Islet of Langerhans (tissue), 1 donor: Measurements from ENCODE around the gene CRACR2A.

Experiments
- FAIRE-seq: peaks from one replicate; lab custom pipeline; 2011; peaks lifted over from hg19 to GRCh38; lab: Jason Lieb, UNC

The CRACR2A gene

GRCh38 chr12:3646561-3647241 lies 106.2 kb downstream of the CRACR2A start:
- FAIRE-seq, result no peak

GRCh38 chr12:3645091-3645490 lies 107.8 kb downstream of the CRACR2A start:
- FAIRE-seq, result no peak

DNA sequence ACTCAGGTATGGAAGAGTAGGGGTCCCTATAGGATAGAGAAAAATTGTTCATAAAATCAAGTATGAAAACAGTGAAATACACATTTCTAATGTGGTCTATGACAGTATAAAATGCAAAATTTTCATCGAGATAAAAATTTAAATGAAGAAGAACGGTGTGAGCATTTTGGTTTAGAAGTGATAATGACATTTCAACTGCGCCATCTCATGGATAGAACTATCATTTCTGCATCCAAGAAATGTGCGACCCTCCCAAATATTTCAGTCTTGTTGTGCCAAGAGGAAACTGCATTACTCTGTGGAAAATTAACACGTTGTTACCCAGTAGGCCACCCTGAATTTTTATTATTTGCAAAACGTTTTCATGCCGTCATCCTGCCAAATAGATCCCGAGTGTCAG lies 108.8 kb downstream of the CRACR2A start:
- FAIRE-seq, result no peak

DNA sequence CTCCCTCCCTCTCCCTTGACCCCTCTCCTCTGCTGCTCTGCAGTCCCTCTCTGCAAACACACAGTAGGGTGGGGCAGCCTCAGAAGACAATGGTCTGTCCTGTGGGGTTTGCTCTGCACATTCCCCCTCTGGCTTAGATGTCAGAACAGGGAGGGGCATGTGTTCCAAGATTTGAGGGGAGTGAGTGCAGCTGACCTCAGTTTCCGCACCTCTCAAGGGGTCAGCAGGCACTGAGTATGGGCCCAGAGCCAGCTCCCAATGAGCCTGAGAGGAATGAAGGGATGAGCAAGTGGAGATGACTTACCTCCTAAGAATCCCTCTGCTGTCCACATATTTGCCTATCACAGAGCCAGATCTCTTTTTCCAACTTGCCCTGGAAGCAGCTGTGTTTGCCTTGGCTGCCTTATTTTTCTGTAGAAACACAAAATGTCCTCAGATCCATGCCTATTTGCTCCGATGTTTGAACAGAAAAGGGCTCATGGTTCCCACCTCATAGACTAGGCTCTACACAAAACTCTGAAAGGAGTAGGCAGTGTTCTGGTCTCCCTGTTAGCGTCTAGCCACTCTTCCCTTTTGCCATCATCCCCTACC lies 111.4 kb downstream of the CRACR2A start:
- FAIRE-seq, result no peak

DNA sequence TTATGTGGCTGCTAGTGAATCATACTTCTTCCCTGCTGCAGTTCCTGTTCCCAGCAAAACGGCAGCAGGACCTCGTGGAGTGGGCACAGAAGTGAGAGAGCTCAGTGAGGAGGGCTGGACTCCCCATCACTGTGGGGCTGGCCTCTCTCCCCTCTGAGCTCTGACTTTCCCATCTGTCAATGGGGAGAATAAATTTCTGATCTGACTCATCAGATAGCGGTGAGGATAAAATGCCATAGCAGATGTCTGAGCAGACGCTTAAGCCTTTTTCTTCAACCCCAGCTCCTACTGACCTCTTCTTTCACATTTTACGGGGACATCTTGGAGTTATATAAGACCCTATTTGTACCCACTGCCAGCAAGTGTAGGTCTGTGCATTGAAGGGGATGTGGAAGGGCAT lies 116.6 kb downstream of the CRACR2A start:
- FAIRE-seq, result no peak

- no peak for FAIRE-seq
These were observed 118.6 kb downstream of the CRACR2A start for GRCh38 chr12:3634348-3634747.

GRCh38 chr12:3633396-3633795 lies 119.5 kb downstream of the CRACR2A start:
- no peak for FAIRE-seq

DNA sequence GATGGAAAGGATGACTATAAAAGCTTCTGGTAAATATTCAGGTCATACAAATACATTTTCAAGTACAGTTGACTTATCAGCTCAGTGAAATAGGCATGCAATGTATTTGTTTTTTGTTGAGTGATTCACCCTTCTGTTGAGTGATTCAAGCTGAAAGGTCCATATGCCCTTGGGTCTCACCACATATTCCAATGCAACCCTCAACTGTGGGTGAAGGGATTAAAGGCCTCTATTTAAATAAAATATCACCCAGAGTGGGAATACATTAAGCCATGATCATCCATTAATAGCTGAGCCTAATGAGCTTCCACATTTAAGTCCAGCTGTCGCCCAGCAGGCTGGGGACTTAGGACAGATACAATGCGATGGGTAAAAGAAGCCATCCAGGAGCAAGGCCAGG lies 120.2 kb downstream of the CRACR2A start:
- peak; percentile 71 for FAIRE-seq

GRCh38 chr12:3632256-3632655 lies 120.7 kb downstream of the CRACR2A start:
- no peak for FAIRE-seq

DNA sequence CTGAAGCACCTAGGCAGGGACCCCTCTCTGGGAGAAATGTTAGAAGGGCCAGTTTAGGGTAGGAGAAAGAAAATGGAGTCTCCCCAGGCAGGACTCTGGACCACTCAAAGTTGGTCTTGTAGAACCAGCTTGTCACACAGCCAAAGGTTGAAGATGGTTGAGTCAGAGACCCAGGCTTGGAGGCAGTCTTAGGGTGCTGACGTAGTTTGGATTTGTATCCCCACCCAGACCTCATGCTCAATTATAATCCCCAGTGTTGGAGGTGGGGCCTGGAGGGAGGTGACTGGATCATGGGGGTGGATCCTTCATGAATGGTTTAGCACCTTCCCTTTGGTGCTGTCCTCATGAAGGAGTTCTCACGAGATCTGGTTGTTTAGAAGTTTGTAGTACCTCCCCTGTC lies 121.2 kb downstream of the CRACR2A start:
- no peak for FAIRE-seq

GRCh38 chr12:3631272-3631637 lies 121.7 kb downstream of the CRACR2A start:
- no peak for FAIRE-seq

GRCh38 chr12:3630621-3631271 lies 122.2 kb downstream of the CRACR2A start:
- FAIRE-seq, result no peak

DNA sequence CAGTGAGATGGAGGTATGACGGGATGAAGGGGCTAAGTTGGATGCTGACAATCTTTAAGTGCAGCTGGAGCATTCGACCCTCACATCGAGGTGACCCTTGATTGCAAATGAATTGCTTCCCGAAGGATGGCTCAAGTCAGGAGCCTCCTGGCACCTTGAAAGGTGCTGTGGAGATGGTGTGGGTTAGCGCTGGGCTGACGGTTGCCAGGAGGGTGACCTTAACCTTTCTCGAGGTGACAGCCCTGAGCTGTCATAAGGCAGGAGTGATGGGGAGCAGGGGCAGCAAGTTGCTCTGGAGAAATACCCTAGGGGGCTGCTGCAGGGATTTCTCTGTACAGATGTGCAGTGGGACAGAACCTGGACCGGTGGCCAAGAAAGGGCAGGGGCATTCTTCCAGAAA lies 122.8 kb downstream of the CRACR2A start:
- FAIRE-seq, result no peak

GRCh38 chr12:3629057-3629830 lies 123.7 kb downstream of the CRACR2A start:
- FAIRE-seq, result no peak

- no peak for FAIRE-seq
These were observed 124.3 kb downstream of the CRACR2A start for GRCh38 chr12:3628629-3629028.

DNA sequence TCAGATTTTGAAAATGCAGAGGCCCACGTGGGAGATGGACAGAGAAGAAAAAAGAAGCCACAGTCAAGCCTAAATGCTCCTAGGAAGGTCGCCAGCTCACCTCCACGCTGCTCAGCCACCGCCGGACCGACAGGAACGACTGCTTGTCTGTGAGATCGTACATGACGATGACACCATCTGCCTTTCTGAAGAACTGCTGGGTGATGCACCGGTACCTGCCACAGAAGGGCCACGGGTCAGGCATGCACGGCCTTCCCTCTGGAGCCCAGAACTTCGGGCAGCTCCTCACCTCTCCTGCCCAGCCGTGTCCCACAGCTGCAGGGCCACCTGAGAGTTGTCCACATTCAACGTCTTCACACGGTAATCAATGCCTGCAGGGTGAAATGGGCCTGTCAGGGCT lies 125.6 kb downstream of the CRACR2A start:
- FAIRE-seq, result no peak

GRCh38 chr12:3624273-3624672 lies 128.6 kb downstream of the CRACR2A start:
- no peak for FAIRE-seq

- FAIRE-seq, result no peak
These were observed 129.9 kb downstream of the CRACR2A start for GRCh38 chr12:3622822-3623690.

DNA sequence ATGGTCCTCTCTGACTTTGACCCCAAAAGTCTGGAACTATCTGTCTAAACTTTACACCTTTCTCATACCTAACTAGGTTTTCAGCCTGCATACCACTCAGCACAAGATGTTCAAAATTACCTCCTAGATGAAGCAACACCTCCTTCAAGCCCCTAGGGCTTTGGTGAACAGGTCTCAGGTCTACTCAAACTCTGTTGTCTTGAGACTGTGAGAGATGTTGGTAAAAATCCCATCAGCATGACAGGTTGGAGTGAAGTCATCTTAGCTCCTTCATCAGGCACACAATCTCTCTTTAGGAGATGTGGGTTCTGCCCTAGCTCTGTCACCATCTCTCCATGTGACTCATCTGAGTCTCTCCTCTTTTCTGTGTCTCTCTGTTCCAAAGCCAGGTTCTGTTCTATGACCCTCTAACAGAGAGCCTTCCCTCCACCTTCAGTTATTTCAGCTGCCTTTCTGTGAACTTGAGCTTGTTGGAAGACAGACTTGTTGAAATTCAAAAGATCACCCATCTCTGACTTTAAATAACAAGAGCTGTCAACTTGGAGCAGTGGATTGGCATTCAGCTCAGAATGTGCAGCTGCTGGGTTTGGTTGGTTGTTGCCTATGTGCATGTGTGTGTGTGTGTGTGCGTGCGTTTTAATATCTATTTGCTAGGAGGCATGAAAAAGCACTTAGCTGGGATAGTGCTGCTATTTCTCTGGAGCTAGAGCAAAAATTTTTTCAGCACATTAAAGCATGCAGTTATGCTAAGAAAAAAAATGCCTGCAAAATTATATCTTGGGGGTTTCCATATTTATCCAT lies 130.7 kb downstream of the CRACR2A start:
- no peak for FAIRE-seq

- FAIRE-seq, result no peak
These were observed 132.1 kb downstream of the CRACR2A start for GRCh38 chr12:3620856-3621255.

DNA sequence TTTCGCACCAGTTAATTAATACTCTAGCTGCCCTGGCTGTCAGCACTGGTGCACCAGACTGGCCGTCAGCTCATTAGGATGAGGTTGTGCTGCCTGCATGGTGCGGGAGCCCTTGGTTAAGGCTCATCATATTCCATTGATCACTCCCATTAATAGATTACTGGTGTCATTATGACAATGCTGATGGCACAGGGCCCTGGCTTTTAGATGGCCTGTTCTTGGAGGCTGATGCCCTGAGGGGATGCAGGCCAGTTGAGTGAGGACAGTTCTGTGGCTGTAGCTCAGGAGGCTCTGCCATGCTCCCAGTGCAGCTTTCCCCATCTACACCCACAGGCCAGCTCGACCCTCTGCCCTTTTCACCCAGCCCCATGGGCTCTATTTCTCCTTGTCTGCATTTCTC lies 135.3 kb downstream of the CRACR2A start:
- no peak for FAIRE-seq
